ENCODE measurements around the gene PRR33. TPM values are rescaled to one million over a fixed set of nuclear protein-coding genes. Genes with fewer than 3 reads are reported as not detected.

PRR33 gene
- total and polyA plus RNA-seq, 2 donors (not counting 1 experiment from before 2014, with no cell fraction given), result not detected

DNA sequence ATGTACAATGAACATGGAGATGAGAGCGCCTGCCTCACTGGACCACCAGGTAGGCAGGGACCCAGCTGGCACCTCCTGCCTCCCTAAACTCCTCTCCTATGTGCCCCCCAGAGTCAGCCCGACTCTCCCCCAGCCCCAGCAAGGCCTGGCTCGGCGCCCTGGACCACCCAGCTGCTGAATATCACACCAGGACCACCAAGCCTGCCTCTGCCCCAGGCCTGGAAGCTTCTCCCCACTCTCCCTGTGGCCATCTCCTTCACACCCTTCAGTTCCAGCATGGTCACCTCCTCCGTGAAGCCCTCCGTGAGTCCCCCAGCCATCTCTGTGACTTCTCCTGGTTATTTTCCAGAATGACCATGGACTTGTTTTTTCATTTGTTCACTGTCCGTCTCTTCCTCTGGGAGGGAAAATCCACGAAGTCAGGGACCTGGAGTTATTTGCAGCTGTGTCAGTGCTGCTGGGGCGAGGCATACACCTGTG lies 45.2 kb downstream of the PRR33 start:
- no peak overlapping the region for H3K27ac ChIP-seq (ENCODE audit: insufficient read depth, low read length)
- no peaks in the 10 kb centered on the region for H3K79me2 ChIP-seq (ENCODE audit: control insufficient read depth, insufficient read depth, low read length)
- DNase-seq (ENCODE audit: low read depth in 2 of 2), result no peak
- H3K9me3 ChIP-seq (ENCODE audit: control insufficient read depth, insufficient read depth, low read depth, low read length), result no peaks in the 10 kb centered on the region
- no peaks in the 10 kb centered on the region for H3K27me3 ChIP-seq (ENCODE audit: control insufficient read depth, insufficient read depth, low read length)
- no peak overlapping the region for H3K4me2 ChIP-seq (ENCODE audit: extremely low read depth, insufficient read depth, low read length)
- no peaks in the 10 kb centered on the region for H3K4me1 ChIP-seq (ENCODE audit: control insufficient read depth, extremely low read depth, insufficient read depth, low read length)
- no peaks in the 10 kb centered on the region for H4K20me1 ChIP-seq (ENCODE audit: control insufficient read depth, extremely low read depth, insufficient read depth, low read length)
- H3K36me3 ChIP-seq (ENCODE audit: control insufficient read depth, insufficient read depth, low read length), result no peaks in the 10 kb centered on the region
- H3K9ac ChIP-seq (ENCODE audit: insufficient read depth, low read length), result no peak overlapping the region
- no peak for TF ChIP-seq EZH2 (IDR thresholded peaks at IDR 0.05; ENCODE audit: low read length, missing control alignments)
- TF ChIP-seq, protein P1, sequence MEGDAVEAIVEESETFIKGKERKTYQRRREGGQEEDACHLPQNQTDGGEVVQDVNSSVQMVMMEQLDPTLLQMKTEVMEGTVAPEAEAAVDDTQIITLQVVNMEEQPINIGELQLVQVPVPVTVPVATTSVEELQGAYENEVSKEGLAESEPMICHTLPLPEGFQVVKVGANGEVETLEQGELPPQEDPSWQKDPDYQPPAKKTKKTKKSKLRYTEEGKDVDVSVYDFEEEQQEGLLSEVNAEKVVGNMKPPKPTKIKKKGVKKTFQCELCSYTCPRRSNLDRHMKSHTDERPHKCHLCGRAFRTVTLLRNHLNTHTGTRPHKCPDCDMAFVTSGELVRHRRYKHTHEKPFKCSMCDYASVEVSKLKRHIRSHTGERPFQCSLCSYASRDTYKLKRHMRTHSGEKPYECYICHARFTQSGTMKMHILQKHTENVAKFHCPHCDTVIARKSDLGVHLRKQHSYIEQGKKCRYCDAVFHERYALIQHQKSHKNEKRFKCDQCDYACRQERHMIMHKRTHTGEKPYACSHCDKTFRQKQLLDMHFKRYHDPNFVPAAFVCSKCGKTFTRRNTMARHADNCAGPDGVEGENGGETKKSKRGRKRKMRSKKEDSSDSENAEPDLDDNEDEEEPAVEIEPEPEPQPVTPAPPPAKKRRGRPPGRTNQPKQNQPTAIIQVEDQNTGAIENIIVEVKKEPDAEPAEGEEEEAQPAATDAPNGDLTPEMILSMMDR (conservative IDR thresholded peaks at IDR 0.05 in 1 of 2, IDR thresholded peaks at IDR 0.05 in 1 of 2; ENCODE audit: low read depth in 1 of 2, low read length in 2 of 2), result no peak
- H2AFZ ChIP-seq (ENCODE audit: low read length), result no peak overlapping the region
- H3K4me3 ChIP-seq (replicated peaks in 1 of 4; ENCODE audit: control extremely low read depth in 1 of 4, insufficient read depth in 1 of 4, low read depth in 3 of 4, low read length in 4 of 4), result no peak overlapping the region

DNA sequence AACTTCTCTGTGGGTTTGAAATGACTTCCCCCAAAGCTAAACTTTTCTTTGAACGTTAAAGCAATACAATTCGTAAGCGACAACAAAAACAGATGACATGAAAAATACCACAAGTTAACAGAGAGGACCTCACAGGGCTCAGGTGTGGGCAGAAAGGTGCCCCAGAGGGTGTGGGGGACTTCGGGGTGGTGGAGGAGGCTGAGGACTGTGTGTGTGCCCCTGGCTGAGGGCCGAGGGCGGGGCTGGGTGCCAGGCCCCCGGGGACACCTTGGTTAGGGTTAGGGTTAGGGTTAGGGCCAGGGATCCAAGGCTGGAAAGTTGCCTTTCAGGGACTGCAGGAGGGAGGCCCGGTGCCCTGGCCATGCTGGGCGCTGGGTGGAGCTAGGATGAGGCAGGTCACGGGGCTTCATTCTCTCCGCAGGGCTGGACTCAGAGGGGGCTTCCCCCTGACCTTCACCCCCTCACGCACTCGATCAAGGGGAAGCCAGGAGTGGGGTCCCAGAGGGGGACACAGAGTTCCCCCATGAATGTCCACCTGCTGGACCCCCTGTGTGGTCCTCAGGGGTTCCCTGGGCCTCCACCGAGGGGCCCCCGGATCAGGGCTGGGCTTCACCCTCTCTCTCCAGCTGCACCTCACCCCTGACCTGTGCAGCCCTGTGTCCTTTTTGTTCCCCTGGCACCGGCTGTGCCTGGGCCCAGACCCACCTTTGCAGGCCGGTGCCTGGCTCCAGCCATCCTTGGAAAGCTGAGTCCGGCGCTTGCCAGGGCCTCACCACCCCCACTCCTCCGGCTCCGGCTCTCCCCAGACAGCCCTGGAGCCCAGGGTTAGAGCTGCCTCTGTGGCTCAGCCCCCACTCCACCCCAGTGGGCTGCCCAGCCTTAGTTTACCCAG lies 45.9 kb downstream of the PRR33 start:
- no peaks in the 10 kb centered on the region for H3K79me2 ChIP-seq (ENCODE audit: control insufficient read depth, insufficient read depth, low read length)
- no peak overlapping the region for H2AFZ ChIP-seq (ENCODE audit: low read length)
- H3K9ac ChIP-seq (ENCODE audit: insufficient read depth, low read length), result no peak overlapping the region
- DNase-seq (ENCODE audit: low read depth in 2 of 2), result no peak
- H3K9me3 ChIP-seq (ENCODE audit: control insufficient read depth, insufficient read depth, low read depth, low read length), result no peaks in the 10 kb centered on the region
- no peaks in the 10 kb centered on the region for H3K27me3 ChIP-seq (ENCODE audit: control insufficient read depth, insufficient read depth, low read length)
- H3K36me3 ChIP-seq (ENCODE audit: control insufficient read depth, insufficient read depth, low read length), result no peaks in the 10 kb centered on the region
- no peaks in the 10 kb centered on the region for H4K20me1 ChIP-seq (ENCODE audit: control insufficient read depth, extremely low read depth, insufficient read depth, low read length)
- H3K4me1 ChIP-seq (ENCODE audit: control insufficient read depth, extremely low read depth, insufficient read depth, low read length), result no peaks in the 10 kb centered on the region
- no peak overlapping the region for H3K27ac ChIP-seq (ENCODE audit: insufficient read depth, low read length)
- H3K4me3 ChIP-seq (replicated peaks in 1 of 4; ENCODE audit: control extremely low read depth in 1 of 4, insufficient read depth in 1 of 4, low read depth in 3 of 4, low read length in 4 of 4), result no peak overlapping the region
- TF ChIP-seq EZH2 (IDR thresholded peaks at IDR 0.05; ENCODE audit: low read length, missing control alignments), result no peak
- TF ChIP-seq, protein P1 (conservative IDR thresholded peaks at IDR 0.05 in 1 of 2, IDR thresholded peaks at IDR 0.05 in 1 of 2; ENCODE audit: low read depth in 1 of 2, low read length in 2 of 2), result no peak
- no peak overlapping the region for H3K4me2 ChIP-seq (ENCODE audit: extremely low read depth, insufficient read depth, low read length)

DNA sequence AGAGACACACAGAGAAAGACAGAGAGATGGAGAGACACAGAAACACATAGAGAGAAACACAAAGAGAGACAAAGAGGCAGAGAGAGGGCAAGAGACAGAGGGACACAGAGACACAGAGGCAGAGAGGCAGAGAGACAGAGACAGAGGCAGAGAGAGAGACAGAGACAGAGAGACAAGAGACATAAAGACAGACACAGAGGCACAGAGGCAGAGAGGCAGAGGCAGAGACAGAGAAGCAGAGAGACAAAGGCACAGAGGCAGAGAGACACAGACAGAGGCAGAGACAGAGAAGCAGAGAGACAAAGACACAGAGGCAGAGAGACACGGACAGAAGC lies 46.6 kb downstream of the PRR33 start:
- no peaks in the 10 kb centered on the region for H3K79me2 ChIP-seq (ENCODE audit: control insufficient read depth, insufficient read depth, low read length)
- no peak overlapping the region for H3K4me3 ChIP-seq (replicated peaks in 1 of 4; ENCODE audit: control extremely low read depth in 1 of 4, insufficient read depth in 1 of 4, low read depth in 3 of 4, low read length in 4 of 4)
- no peaks in the 10 kb centered on the region for H4K20me1 ChIP-seq (ENCODE audit: control insufficient read depth, extremely low read depth, insufficient read depth, low read length)
- H3K27me3 ChIP-seq (ENCODE audit: control insufficient read depth, insufficient read depth, low read length), result no peaks in the 10 kb centered on the region
- no peak overlapping the region for H3K27ac ChIP-seq (ENCODE audit: insufficient read depth, low read length)
- no peak for DNase-seq (ENCODE audit: low read depth in 2 of 2)
- no peak for TF ChIP-seq EZH2 (IDR thresholded peaks at IDR 0.05; ENCODE audit: low read length, missing control alignments)
- TF ChIP-seq, protein P1 (conservative IDR thresholded peaks at IDR 0.05 in 1 of 2, IDR thresholded peaks at IDR 0.05 in 1 of 2; ENCODE audit: low read depth in 1 of 2, low read length in 2 of 2), result no peak
- no peaks in the 10 kb centered on the region for H3K9me3 ChIP-seq (ENCODE audit: control insufficient read depth, insufficient read depth, low read depth, low read length)
- no peak overlapping the region for H3K4me2 ChIP-seq (ENCODE audit: extremely low read depth, insufficient read depth, low read length)
- no peaks in the 10 kb centered on the region for H3K4me1 ChIP-seq (ENCODE audit: control insufficient read depth, extremely low read depth, insufficient read depth, low read length)
- no peak overlapping the region for H2AFZ ChIP-seq (ENCODE audit: low read length)
- H3K36me3 ChIP-seq (ENCODE audit: control insufficient read depth, insufficient read depth, low read length), result no peaks in the 10 kb centered on the region
- no peak overlapping the region for H3K9ac ChIP-seq (ENCODE audit: insufficient read depth, low read length)

Data from fibroblast of lung (primary cell).